SU-DHL-6 (cell line): ENCODE results near the gene MYO9A.

Source experiments
- H2AFZ ChIP-seq: fragments of 200-600 bp; sonication (generic); 2 replicates; pipeline ENCODE4 v1.6.1; 2014; ENCODE audit warnings: low read depth, mild to moderate bottlenecking, moderate library complexity, mixed read lengths, antibody characterized with exemption, low read length; ENCODE audit not compliant: severe bottlenecking
- H3F3A ChIP-seq: fragments of 200-600 bp; shearing (Covaris generic); 2 replicates; pipeline ENCODE4 v1.6.0; 2016; ENCODE audit warnings: antibody characterized with exemption, mild to moderate bottlenecking; ENCODE audit not compliant: insufficient read depth
- H3K27ac ChIP-seq: fragments of 200-600 bp; sonication (generic); 2 replicates; pipeline ENCODE4 v1.5.1; 2016; ENCODE audit warnings: low read depth, mild to moderate bottlenecking, low read length, moderate library complexity, mixed read lengths
- H3K27me3 ChIP-seq: fragments of 200-600 bp; sonication (generic), shearing (Covaris generic); 2 replicates; pipeline ENCODE4 v1.6.0; 2014; ENCODE audit warnings: mild to moderate bottlenecking, low read length
- H3K36me3 ChIP-seq: fragments of 200-600 bp; sonication (generic); 2 replicates; pipeline ENCODE4 v1.6.1; 2014; ENCODE audit warnings: mild to moderate bottlenecking, low read length, mixed read lengths
- H3K4me2 ChIP-seq: fragments of 300-600, 200-600 bp; shearing (Covaris generic), sonication (generic); 2 replicates; pipeline ENCODE4 v1.6.0; 2014; ENCODE audit warnings: low read length, low read depth, mild to moderate bottlenecking; ENCODE audit not compliant: poor library complexity, severe bottlenecking
- H3K4me3 ChIP-seq: fragments of 200-600 bp; sonication (generic); 2 replicates; pipeline ENCODE4 v1.5.1; 2014; ENCODE audit warnings: antibody characterized with exemption, low read length, mild to moderate bottlenecking, mixed read lengths; ENCODE audit not compliant: insufficient read depth, poor library complexity, severe bottlenecking
- H3K79me2 ChIP-seq: fragments of 200-600 bp; sonication (generic); 2 replicates; pipeline ENCODE4 v1.6.1; 2014; ENCODE audit warnings: mild to moderate bottlenecking, low read length, moderate library complexity; ENCODE audit not compliant: insufficient read depth
- H3K9ac ChIP-seq: fragments of 200-600 bp; sonication (generic); 2 replicates; pipeline ENCODE4 v1.7.0; 2014; ENCODE audit warnings: mild to moderate bottlenecking, low read length
- H3K9me2 ChIP-seq: fragments of 200-600 bp; sonication (generic); replicated peaks from 2 replicates; pipeline ENCODE4 v1.6.1; 2014; ENCODE audit warnings: low read length; ENCODE audit not compliant: insufficient read depth
- H3K9me3 ChIP-seq: fragments of 200-600 bp; sonication (generic); 2 replicates; pipeline ENCODE4 v1.6.1; 2014; ENCODE audit warnings: low read length, mixed read lengths; ENCODE audit not compliant: insufficient read depth
- H4K20me1 ChIP-seq: fragments of 200-600 bp; sonication (generic); 2 replicates; pipeline ENCODE4 v1.6.1; 2014; ENCODE audit warnings: low read depth, mild to moderate bottlenecking, antibody characterized with exemption, low read length, moderate library complexity, mixed read lengths
- EZH2phosphoT487 ChIP-seq: fragments of 200-600 bp; sonication (generic), shearing (Covaris generic); conservative IDR thresholded peaks from 2 replicates; pipeline ENCODE4 v1.6.1; 2018; ENCODE audit warnings: mild to moderate bottlenecking, antibody characterized with exemption, low read length, moderate library complexity, mixed read lengths
- TF ChIP-seq, protein P1 (sequence below): fragments of 200-600 bp; sonication (generic); IDR thresholded peaks from one replicate; pipeline ENCODE4 v1.5.1; 2017; ENCODE audit warnings: antibody characterized with exemption, mild to moderate bottlenecking, low read length, moderate library complexity; ENCODE audit not compliant: insufficient read depth, poor library complexity, severe bottlenecking

The MYO9A gene

DNA sequence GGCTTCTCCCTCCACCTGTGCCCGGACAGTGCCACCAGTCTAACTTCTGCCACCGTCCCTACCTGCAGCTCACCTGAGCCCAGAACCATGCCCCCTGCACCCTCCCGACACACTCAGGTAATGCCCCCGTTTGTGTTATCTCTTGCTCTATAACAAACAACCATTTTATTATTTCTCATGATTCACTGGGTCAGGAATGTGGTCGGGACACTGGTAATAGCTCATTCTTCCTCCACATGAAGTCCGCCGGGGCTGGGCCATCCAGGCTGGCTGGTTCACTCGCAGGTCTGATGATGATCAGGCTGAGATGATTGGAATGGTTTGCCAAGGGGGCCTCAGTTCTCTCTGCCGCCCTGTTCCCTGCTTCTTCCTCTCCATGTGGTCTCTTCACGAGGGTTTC, 327.9 kb downstream of the MYO9A start:
- TF ChIP-seq, protein P1, sequence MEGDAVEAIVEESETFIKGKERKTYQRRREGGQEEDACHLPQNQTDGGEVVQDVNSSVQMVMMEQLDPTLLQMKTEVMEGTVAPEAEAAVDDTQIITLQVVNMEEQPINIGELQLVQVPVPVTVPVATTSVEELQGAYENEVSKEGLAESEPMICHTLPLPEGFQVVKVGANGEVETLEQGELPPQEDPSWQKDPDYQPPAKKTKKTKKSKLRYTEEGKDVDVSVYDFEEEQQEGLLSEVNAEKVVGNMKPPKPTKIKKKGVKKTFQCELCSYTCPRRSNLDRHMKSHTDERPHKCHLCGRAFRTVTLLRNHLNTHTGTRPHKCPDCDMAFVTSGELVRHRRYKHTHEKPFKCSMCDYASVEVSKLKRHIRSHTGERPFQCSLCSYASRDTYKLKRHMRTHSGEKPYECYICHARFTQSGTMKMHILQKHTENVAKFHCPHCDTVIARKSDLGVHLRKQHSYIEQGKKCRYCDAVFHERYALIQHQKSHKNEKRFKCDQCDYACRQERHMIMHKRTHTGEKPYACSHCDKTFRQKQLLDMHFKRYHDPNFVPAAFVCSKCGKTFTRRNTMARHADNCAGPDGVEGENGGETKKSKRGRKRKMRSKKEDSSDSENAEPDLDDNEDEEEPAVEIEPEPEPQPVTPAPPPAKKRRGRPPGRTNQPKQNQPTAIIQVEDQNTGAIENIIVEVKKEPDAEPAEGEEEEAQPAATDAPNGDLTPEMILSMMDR = no peak
- TF ChIP-seq EZH2phosphoT487 = no peak
- no peak overlapping the region for H3K4me2 ChIP-seq
- H3K27me3 ChIP-seq = no peaks in the 10 kb centered on the region
- no peaks in the 10 kb centered on the region for H4K20me1 ChIP-seq
- H3K27ac ChIP-seq = no peak overlapping the region
- H3K9me2 ChIP-seq = no peaks in the 10 kb centered on the region
- H3K36me3 ChIP-seq = no peaks in the 10 kb centered on the region
- no peaks in the 10 kb centered on the region for H3K9me3 ChIP-seq
- H3K9ac ChIP-seq = no peak overlapping the region
- H3F3A ChIP-seq = no peaks in the 10 kb centered on the region
- no peaks in the 10 kb centered on the region for H3K79me2 ChIP-seq
- H2AFZ ChIP-seq = no peak overlapping the region
- no peak overlapping the region for H3K4me3 ChIP-seq

DNA sequence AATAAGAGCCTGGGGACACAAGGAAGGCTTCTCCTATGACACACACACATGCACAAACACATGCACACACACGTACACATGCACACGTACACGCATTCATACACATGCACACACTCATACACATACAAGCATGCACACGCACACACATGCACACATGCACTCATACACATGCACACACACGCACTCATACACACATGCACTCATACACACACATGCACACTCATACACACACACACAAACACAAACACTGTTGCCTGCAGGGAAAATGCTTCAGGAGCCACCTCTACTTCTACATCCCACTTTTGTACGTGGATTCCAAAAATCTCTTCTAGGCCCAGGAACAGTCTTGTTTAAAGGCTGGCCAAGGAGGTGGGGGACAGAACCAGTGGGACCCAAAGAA, 328.3 kb downstream of the MYO9A start:
- Histone ChIP-seq H3K27ac (no peak overlapping the region), H4K20me1 (no peaks in the 10 kb centered on the region), H3K36me3 (no peaks in the 10 kb centered on the region), H3K4me2 (no peak overlapping the region), H3K9me3 (no peaks in the 10 kb centered on the region), H3K9me2 (no peaks in the 10 kb centered on the region), H3K4me3 (no peak overlapping the region), H3K27me3 (no peaks in the 10 kb centered on the region), H2AFZ (no peak overlapping the region), H3F3A (no peaks in the 10 kb centered on the region), H3K9ac (no peak overlapping the region), H3K79me2 (no peaks in the 10 kb centered on the region)
- no peak for TF ChIP-seq EZH2phosphoT487
- TF ChIP-seq, protein P1 = no peak

DNA sequence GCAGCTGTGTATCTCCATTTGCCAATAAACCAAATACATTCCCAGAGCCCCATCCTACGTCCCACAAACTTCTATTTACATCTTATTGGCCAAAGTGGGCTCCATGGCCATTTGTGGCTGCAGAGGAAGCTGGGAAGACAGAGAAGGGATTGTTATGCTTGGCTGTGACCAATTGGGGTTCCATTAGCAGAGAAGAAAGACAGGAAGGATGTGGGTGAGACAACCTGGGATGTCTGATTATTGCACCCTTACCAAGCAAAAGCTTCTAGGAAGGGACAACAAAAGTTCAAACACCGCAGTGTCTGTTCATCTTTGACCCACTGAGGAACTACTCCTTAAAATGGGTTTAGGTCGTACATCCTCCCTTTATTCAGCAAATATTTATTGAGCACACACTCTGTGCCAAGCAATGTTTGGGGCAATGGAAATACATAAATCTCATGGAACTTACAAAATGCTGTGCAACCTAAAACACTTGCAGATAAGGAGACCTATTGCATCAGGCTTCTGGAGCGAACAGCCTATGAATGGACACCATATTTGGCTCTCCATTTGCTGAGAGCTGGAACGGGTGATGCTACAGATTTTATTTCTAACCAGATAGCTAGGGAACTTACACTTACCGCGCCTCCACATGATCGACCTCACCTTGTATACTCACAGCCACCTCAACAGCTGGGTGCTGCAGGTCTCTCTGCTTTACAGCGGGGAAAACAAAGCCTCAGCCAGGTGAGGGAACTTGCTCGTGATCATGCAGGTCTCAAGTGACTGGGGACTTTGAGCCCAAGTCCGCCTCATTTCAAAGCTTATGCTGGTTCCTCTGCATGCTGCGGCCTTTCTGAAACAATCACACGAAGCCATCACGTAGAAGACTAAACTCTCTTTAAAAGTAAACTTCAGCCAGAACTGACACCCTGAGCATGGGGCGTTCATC, 329.0 kb downstream of the MYO9A start:
- Histone ChIP-seq H3F3A (no peaks in the 10 kb centered on the region), H3K27me3 (no peaks in the 10 kb centered on the region), H3K9ac (no peak overlapping the region), H4K20me1 (no peaks in the 10 kb centered on the region), H3K4me2 (no peak overlapping the region), H3K9me2 (no peaks in the 10 kb centered on the region), H3K36me3 (no peaks in the 10 kb centered on the region), H3K9me3 (no peaks in the 10 kb centered on the region), H3K27ac (no peak overlapping the region), H3K79me2 (no peaks in the 10 kb centered on the region), H3K4me3 (no peak overlapping the region), H2AFZ (no peak overlapping the region)
- TF ChIP-seq EZH2phosphoT487 = no peak
- TF ChIP-seq, protein P1 = no peak
